ENCODE results near the gene CAPN2.

The CAPN2 gene

DNA sequence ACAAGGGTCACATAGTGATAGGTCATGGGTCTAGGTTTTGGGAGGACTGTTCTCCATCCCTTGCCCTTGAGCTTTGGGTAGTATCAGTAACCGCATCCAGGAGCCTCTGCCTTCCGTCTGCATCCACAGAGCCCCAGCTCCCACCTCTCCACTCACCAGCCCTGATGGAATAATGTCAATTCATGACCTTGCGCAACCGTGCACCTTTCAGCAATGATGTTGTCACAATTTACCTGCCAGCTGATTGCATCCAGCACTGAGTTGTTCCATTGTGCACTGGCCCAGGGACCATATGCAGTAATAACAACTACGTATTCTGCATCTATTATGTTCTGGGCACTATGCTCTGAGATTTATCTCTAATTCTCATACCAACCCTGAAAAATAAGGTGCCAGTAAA lies 48.2 kb upstream of the CAPN2 start (continued):
- TF ChIP-seq, protein P1, sequence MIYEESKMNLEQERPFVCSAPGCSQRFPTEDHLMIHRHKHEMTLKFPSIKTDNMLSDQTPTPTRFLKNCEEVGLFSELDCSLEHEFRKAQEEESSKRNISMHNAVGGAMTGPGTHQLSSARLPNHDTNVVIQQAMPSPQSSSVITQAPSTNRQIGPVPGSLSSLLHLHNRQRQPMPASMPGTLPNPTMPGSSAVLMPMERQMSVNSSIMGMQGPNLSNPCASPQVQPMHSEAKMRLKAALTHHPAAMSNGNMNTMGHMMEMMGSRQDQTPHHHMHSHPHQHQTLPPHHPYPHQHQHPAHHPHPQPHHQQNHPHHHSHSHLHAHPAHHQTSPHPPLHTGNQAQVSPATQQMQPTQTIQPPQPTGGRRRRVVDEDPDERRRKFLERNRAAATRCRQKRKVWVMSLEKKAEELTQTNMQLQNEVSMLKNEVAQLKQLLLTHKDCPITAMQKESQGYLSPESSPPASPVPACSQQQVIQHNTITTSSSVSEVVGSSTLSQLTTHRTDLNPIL (CRISPR knock-in tag; IDR thresholded peaks at IDR 0.05; ENCODE audit: low read depth), result no peak
- TF ChIP-seq ZFP3 (CRISPR knock-in tag; IDR thresholded peaks at IDR 0.05) (no peak), ZNF565 (CRISPR knock-in tag; conservative IDR thresholded peaks at IDR 0.05; ENCODE audit: low read depth) (no peak), ZNF70 (CRISPR knock-in tag; IDR thresholded peaks at IDR 0.05) (no peak), CSDC2 (CRISPR knock-in tag; IDR thresholded peaks at IDR 0.05) (no peak), ZC3H10 (CRISPR knock-in tag; IDR thresholded peaks at IDR 0.05) (no peak)

DNA sequence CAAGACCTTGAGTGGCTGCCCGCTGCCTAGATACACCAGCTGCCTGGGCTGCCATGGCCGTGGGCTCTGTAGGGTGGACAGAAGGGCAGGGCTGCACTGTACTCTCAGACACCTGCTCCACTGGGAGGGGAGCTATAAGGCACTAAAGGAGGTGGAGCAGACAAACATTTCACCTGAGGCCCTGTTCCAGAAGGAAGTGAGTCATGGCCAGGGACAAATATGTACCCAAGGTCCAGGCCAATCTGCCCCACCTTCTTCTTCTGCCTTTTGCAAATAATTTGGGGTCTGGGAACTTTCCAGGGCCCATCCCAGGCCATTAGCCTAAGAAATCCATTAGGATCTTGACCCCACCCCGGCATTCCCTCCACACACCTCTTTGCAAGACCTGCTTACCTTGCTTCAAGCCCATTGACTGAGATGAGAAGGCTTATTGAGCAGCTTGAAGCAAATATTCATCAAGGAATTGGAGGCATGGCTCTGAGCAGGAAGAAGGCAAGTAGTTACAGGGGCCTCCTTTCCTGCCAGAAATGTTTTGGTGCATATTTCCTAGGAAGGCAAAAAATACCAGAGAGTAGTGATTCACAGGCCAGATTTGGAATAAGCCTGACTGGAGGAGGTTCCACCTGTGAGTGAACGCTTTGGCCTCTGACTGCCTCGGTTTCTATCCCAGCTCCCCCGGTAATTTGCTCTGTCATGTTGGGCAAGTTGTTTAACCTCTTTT lies 46.6 kb upstream of the CAPN2 start, which contains the start of gene CAPN8:
CAPN8 (minus strand) TSS at position 110 of the 721 bp plus-strand sequence; CDS start at position 55, 55 bp downstream.
- TF ChIP-seq, protein P2, sequence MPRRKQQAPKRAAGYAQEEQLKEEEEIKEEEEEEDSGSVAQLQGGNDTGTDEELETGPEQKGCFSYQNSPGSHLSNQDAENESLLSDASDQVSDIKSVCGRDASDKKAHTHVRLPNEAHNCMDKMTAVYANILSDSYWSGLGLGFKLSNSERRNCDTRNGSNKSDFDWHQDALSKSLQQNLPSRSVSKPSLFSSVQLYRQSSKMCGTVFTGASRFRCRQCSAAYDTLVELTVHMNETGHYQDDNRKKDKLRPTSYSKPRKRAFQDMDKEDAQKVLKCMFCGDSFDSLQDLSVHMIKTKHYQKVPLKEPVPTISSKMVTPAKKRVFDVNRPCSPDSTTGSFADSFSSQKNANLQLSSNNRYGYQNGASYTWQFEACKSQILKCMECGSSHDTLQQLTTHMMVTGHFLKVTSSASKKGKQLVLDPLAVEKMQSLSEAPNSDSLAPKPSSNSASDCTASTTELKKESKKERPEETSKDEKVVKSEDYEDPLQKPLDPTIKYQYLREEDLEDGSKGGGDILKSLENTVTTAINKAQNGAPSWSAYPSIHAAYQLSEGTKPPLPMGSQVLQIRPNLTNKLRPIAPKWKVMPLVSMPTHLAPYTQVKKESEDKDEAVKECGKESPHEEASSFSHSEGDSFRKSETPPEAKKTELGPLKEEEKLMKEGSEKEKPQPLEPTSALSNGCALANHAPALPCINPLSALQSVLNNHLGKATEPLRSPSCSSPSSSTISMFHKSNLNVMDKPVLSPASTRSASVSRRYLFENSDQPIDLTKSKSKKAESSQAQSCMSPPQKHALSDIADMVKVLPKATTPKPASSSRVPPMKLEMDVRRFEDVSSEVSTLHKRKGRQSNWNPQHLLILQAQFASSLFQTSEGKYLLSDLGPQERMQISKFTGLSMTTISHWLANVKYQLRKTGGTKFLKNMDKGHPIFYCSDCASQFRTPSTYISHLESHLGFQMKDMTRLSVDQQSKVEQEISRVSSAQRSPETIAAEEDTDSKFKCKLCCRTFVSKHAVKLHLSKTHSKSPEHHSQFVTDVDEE (CRISPR knock-in tag; IDR thresholded peaks at IDR 0.05), result no peak
- TF ChIP-seq RARB (CRISPR knock-in tag; IDR thresholded peaks at IDR 0.05) (no peak), ZNF70 (CRISPR knock-in tag; IDR thresholded peaks at IDR 0.05) (no peak), PPARA (CRISPR knock-in tag; IDR thresholded peaks at IDR 0.05; ENCODE audit: borderline replicate concordance) (no peak), ESRRG (CRISPR knock-in tag; IDR thresholded peaks at IDR 0.05) (no peak), ZNF565 (CRISPR knock-in tag; conservative IDR thresholded peaks at IDR 0.05; ENCODE audit: low read depth) (no peak), CSDC2 (CRISPR knock-in tag; IDR thresholded peaks at IDR 0.05) (no peak), BACH2 (CRISPR knock-in tag; IDR thresholded peaks at IDR 0.05; ENCODE audit: borderline replicate concordance) (no peak), ISL1 (CRISPR knock-in tag; IDR thresholded peaks at IDR 0.05) (no peak), TCF4 (CRISPR knock-in tag; IDR thresholded peaks at IDR 0.05; ENCODE audit: borderline replicate concordance) (no peak), SNAI2 (CRISPR knock-in tag; IDR thresholded peaks at IDR 0.05) (no peak), ZC3H10 (CRISPR knock-in tag; IDR thresholded peaks at IDR 0.05) (no peak), ZNF8 (CRISPR knock-in tag; IDR thresholded peaks at IDR 0.05) (no peak), ARNTL (CRISPR knock-in tag; IDR thresholded peaks at IDR 0.05; ENCODE audit: borderline replicate concordance, low read depth) (no peak)
- TF ChIP-seq, protein P1 (CRISPR knock-in tag; IDR thresholded peaks at IDR 0.05; ENCODE audit: low read depth), result no peak
- TF ChIP-seq, protein P3, sequence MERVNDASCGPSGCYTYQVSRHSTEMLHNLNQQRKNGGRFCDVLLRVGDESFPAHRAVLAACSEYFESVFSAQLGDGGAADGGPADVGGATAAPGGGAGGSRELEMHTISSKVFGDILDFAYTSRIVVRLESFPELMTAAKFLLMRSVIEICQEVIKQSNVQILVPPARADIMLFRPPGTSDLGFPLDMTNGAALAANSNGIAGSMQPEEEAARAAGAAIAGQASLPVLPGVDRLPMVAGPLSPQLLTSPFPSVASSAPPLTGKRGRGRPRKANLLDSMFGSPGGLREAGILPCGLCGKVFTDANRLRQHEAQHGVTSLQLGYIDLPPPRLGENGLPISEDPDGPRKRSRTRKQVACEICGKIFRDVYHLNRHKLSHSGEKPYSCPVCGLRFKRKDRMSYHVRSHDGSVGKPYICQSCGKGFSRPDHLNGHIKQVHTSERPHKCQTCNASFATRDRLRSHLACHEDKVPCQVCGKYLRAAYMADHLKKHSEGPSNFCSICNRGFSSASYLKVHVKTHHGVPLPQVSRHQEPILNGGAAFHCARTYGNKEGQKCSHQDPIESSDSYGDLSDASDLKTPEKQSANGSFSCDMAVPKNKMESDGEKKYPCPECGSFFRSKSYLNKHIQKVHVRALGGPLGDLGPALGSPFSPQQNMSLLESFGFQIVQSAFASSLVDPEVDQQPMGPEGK (CRISPR knock-in tag; IDR thresholded peaks at IDR 0.05; ENCODE audit: borderline replicate concordance), result no peak
- TF ChIP-seq, protein P4, sequence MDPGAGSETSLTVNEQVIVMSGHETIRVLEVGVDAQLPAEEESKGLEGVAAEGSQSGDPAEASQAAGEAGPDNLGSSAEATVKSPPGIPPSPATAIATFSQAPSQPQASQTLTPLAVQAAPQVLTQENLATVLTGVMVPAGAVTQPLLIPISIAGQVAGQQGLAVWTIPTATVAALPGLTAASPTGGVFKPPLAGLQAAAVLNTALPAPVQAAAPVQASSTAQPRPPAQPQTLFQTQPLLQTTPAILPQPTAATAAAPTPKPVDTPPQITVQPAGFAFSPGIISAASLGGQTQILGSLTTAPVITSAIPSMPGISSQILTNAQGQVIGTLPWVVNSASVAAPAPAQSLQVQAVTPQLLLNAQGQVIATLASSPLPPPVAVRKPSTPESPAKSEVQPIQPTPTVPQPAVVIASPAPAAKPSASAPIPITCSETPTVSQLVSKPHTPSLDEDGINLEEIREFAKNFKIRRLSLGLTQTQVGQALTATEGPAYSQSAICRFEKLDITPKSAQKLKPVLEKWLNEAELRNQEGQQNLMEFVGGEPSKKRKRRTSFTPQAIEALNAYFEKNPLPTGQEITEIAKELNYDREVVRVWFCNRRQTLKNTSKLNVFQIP (CRISPR knock-in tag; IDR thresholded peaks at IDR 0.05; ENCODE audit: borderline replicate concordance, low read depth), result no peak
- ATAC-seq, result no peak

DNA sequence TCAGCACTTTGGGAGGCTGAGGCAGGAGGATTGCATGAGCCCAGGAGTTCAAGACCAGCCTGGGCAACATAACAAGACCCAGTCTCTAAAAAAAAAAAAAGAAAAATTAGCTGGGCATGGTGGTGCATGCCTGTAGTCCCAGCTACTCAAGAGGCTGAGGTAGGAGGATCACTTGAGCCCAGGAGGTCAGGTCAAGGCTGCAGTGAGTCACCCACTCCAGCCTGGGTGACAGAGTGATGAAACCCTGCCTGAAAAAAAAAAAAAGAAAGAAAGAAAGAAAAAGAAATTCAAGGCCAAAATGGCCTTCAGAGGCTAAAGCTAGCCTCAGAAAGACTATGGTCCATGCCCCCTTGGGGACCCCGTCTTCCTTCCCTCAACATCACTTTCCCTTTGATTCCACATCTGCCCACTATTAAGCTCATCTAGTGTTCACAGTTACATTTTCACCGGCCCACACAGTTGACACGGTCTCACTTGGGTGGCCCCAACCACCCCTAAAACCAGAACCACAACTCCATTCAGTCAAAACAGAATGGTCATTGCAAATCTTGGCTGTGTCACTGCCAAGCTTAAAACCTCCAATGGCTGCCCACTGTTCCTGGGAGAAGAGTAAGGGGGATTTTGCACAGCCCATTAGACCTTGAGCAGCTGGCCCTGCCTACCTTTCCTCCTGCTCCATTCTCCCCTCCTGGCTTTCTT lies 44.7 kb upstream of the CAPN2 start:
- no peak for TF ChIP-seq BACH2 (CRISPR knock-in tag; IDR thresholded peaks at IDR 0.05; ENCODE audit: borderline replicate concordance)
- TF ChIP-seq ESRRG (CRISPR knock-in tag; IDR thresholded peaks at IDR 0.05), result no peak
- TF ChIP-seq, protein P4 (CRISPR knock-in tag; IDR thresholded peaks at IDR 0.05; ENCODE audit: borderline replicate concordance, low read depth), result no peak
- TF ChIP-seq ZC3H10 (CRISPR knock-in tag; IDR thresholded peaks at IDR 0.05), result no peak
- TF ChIP-seq ARNTL (CRISPR knock-in tag; IDR thresholded peaks at IDR 0.05; ENCODE audit: borderline replicate concordance, low read depth), result no peak
- no peak for TF ChIP-seq SNAI2 (CRISPR knock-in tag; IDR thresholded peaks at IDR 0.05)
- no peak for TF ChIP-seq ZFP30 (CRISPR knock-in tag; IDR thresholded peaks at IDR 0.05)
- TF ChIP-seq, protein P3 (CRISPR knock-in tag; IDR thresholded peaks at IDR 0.05; ENCODE audit: borderline replicate concordance), result no peak
- no peak for TF ChIP-seq CSDC2 (CRISPR knock-in tag; IDR thresholded peaks at IDR 0.05)
- TF ChIP-seq ZFP3 (CRISPR knock-in tag; IDR thresholded peaks at IDR 0.05), result no peak
- TF ChIP-seq, protein P1 (CRISPR knock-in tag; IDR thresholded peaks at IDR 0.05; ENCODE audit: low read depth), result no peak
- TF ChIP-seq RARB (CRISPR knock-in tag; IDR thresholded peaks at IDR 0.05), result no peak
- no peak for ATAC-seq

All from SK-N-SH treated with all-trans-retinoic acid at 6 μM for 48 hours (cell line).